GM23248 (cell line): Measurements from ENCODE around the gene CNPY2.

ENCODE experiments used
- EZH2 ChIP-seq: fragments of 200-600 bp; sonication (generic); IDR thresholded peaks from 2 replicates; pipeline ENCODE4 v1.6.1; 2018; ENCODE audit warnings: antibody characterized with exemption, mild to moderate bottlenecking; ENCODE audit not compliant: insufficient read depth, poor library complexity, severe bottlenecking
- EZH2phosphoT487 ChIP-seq: fragments of 200-600 bp; sonication (generic); IDR thresholded peaks from 2 replicates; pipeline ENCODE4 v1.6.1; 2018; ENCODE audit warnings: antibody characterized with exemption, moderate library complexity, mild to moderate bottlenecking, low read depth; ENCODE audit not compliant: insufficient read depth

DNA sequence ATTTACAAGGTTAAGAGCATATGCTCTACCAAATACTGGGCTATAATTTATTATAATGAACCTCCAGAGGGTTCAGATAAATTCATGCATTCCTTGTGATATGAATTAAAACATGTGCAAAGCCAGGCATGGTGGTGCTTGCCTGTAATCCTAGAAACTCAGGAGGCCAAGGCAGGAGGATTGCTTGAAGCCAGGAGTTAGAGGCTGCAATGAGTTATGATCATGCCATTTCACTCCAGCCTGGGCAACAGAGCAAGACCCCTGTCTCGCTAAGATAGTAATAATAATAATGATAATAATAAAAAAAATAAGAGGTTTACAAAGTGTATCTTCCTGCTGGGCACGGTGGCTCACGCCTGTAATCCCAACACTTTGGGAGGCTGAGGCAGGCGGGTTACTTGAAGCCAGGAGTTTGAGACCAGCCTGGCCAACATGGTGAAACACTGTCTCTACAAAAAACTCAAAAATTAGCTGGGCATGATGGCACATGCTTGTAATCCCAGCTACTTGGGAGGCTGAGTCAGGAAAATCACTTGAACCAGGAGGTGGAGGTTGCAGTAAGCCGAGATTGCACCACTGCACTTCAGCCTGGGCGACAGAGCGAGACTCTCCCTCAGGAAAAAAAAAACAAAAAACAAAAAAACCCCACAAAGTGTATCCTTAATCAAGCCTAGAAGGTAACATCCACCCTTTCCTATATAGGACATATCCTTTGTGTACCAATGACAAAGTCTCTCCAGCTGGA, 8.4 kb downstream of the CNPY2 start:
- TF ChIP-seq EZH2 (no peak), EZH2phosphoT487 (no peak)
